CD4-positive, alpha-beta T cell treated with Interleukin-15 for 1 hour (primary cell): Measurements from ENCODE around the gene CKS1B.

Experiments used
- DNase-seq: peaks from one replicate; pipeline ENCODE4 v3.0.0-alpha.2; 2020

CKS1B gene

DNA sequence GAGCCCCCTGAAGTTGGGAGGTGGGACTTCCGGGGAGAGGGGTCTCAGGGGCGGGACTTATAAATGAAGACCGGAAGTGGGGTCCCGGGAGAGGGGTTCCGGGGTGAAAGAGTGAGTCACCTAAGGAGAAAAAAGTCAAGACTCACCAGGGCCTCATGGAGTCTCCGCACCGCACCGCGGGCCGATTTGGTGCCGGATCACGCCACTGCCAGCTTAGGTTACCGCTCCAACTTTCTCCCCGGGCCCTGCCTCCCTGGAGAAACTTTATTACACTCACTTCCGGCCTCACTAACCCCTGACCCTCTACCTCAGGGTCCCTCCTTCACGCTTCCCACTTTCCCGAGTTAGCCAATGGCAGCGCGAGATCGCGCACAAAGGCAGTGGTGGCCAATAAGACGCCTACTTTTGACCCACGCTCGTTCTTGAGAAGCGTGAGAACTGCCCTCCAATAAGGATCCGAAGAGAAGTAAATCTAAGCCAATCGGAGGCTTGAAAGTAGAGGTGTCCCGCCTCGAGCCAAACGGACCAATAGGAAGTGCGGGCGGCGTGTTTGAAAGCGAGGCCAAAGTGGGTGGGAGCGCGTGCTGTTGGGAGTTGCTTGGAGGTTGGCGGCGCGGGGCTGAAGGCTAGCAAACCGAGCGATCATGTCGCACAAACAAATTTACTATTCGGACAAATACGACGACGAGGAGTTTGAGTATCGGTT lies at the start of gene CKS1B:
CKS1B (plus strand) TSS at position 580 of the 706 bp plus-strand sequence; CDS start at position 645, 65 bp downstream.
- DNase-seq: peak; percentile 99

DNA sequence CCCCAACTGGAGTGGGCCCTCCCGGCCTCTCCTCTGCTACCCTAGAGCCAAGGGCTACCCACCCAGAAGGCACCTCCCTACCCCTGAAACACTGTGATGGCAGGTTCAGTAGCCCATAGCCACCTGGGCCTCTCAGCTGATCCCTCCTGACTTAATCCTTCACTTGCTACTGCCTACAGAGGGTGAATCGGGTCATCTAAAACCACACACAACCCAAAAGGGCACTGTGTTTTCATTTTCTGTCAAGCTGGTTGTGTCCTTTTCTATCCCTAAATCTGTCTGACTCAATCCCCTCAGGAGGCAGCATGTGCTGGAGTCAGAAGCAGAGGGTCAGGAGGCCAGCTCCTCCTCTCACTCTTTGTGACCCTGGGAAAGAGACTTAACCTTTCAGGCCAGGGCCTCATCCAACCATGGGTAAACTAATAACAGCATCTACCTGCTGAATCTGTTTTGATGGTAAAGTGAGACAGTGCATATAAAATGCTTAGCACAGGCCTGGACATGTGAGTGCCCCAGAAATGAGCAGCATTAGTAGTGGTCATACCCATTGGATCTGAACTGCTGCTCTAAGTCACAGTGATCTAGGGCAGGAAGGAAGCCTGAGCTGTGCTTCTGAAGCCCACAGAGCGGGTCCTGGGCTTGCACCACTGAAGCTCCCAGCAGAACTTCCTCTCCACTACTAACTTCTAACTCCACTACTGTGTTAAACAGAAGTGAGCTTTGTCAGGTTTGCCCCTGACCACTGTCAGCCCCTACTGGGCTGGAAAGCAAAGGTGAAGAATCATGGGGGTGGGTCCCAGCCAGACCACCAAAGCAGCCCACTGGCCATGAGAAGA lies 48.9 kb upstream of the CKS1B start:
- DNase-seq: no peak

DNA sequence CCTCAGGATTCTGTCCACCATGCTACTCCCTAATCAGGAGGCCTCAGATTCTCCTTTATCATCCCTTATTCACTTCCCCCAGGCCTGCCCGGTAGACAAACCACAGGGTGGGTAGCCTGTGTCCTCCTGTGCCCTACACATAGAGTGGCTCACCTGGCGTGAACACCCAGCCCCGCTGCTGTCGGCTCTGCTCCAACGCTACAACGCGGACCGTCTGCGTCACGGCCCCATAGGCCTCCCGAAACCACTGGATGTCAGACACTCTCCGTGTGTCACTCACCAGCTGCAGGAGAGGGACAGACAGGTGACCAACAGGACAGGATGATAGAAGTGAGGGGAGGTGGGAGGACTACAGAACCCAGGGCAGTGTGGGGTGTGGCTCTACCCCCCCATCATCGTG lies 48.3 kb upstream of the CKS1B start:
- DNase-seq: no peak

DNA sequence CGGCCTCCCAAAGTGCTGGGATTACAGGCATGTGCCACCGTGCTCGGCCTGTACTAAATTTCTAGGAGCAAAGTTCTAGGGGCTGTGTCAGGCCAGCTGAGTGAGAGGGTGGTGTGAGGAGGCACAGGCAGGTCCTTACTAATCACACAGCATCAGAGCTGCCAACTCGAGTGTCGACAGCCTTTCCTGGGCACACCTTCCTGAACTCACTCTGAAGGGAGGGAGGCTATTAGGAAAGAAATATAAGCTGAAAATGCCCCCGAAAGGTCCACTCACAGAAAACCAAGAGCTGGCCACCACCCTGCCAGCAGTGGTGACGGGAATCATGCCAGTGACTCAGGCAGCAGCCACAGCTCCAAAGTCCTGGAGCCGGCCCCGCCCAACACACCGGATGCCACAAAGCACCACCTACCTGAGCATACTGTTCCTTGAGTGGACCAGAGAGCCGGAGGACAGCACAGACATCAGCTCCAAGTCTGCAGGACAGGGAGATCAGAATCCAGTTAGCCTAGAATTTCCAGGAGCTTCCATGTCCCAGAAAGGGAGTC lies 42.5 kb upstream of the CKS1B start:
- DNase-seq: no peak

DNA sequence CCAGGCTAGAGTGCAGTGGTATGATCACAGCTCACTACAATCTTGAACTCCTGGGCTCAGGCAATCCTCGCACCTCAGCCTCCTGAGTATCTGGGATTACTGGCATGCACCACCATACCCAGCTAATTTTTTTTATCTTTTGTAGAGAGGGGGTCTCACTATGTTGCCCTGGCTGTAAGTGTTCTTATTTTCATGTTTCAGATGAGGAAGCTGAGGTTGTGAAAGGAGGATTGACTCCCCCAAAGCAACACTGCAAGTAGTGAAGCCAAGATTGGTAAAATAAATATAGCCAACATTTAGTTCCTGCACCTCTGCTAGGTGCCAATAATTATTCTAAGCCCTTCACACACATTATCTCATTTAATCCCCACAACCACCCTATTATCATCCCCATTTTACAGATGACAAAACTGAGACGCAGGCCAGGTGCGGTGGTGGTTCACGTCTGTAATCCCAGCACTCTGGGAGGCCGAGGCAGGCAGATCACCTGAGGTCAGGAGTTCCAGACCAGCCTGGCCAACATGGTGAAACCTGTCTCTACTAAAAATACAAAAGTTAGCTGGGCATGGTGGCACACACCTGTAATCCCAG lies 40.0 kb upstream of the CKS1B start:
- no peak for DNase-seq

DNA sequence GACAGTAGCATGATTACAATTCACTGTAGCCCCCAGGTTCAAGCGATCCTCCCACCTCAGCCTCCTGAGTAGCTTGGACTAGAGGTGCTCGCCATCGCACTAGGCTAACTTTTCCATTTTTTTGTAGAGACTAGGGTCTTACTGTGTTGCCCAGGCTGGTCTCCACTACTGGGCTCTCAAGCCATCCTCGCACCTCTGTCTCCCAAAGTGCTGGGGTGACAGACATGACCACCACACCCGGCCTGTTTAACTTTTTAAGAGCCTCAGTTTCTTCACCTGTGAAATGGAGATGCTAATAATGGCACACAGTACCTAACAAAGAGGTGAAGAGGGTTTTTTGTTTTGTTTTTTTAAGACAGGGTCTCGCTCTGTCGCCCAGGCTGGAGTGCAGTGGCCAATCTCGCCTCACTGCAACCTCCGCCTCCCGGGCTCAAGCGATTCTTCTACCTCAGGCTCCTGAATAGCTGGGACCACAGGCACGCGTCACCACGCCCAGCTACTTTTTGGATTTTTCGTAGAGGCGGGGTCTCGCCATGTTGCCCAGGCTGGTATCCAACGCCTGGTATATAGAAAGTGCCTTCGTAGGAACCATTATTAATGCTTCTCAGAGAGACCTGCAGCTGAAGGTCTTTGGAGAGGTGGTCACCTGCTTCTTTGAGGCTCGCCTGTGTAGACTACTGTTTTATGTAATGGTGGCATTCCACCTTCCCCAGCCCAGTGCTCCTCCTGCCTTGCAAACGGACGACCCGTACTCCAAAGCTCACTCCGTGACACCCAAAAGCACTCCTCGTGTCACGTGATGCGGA lies 38.5 kb upstream of the CKS1B start:
- DNase-seq: no peak

DNA sequence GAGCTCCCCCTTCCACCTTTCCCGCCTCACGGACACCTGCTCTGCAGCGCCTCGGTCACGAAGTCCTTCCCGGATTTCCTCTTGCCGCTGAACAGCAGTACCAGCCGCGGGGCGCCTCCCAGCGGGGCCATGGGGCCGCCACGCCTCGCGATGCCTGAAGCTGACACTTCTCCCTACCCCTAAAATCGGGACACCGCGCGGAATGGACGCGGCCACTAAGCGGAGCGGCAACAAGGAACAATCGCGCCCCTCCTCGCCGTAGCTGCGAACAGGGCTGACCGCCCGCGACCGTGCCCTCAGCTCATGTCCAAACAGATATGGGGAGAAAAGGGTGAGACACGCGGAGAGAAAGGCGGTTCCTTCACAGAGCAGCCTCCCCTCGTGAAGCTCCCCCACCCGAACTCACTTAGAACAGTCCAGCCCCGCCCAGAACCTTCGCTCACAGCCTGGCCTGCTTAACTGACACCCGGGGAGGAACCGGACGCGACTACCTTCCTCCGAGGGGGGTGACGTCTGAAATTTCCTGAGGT lies 37.9 kb upstream of the CKS1B start, which contains the start of gene PMVK:
PMVK (minus strand) TSS at position 165 of the 530 bp plus-strand sequence; CDS start at position 131, 34 bp downstream.
- peak; percentile 94 for DNase-seq

DNA sequence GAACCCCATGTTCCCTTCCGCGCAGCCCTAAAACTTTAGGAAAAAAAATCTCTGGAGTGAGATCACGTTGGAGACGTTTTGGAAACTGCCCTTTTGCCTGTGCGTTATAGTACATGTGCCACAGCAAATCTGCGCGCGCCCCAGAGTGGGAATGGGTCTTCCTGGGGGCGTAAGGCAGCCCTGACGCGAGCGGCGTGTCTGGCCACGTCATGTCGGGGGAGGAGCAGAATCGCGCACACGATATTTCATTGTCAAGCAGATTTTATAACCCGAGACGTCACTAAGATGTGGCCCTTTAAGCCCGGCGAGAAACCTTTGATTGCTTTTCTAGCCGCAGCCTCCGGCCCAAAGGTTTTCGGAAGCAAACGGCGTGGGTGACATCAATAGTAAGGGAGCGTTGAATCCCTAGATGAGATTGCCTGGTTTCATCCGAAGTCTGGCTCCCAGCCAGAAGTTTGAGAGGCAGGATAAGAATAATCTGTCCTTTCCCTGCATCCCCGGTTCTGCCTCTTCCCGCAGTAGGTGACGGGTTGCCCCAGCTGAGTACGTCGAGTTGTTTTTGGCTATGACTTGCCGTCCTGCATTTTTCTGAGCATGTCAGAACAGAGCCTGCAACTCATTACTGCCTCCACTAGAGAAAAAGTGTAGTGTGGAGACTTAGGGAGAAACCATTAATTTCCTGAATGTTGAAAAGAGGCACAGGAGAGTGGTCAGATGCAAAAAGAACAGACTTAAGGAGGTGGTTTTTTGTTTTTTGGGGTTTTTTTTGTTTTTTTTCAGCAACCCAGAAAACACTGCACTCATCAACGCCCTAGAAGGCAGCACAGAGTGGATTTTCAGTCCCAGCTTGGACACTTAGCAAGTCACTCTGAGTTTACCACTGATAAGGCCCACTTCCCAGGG lies 37.1 kb upstream of the CKS1B start:
- DNase-seq: peak; percentile 92

DNA sequence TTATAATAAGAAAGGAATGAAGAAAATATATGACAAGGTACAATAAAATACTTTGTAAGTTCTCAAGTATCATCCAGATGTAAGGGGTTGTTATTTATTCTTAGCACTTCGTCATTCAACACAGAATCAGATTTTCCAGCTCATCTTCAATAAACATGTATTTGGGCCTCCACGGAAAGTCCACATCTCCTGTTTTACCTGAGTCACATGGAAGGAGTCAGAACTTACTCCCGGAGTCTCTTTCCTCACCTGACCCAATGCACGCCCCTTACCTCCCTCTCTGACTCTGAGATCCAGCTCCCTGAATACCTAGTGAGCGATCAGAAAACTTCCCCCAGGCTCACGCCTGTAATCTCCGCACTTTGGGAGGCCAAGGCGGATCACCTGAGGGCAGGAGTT lies 36.5 kb upstream of the CKS1B start:
- no peak for DNase-seq

DNA sequence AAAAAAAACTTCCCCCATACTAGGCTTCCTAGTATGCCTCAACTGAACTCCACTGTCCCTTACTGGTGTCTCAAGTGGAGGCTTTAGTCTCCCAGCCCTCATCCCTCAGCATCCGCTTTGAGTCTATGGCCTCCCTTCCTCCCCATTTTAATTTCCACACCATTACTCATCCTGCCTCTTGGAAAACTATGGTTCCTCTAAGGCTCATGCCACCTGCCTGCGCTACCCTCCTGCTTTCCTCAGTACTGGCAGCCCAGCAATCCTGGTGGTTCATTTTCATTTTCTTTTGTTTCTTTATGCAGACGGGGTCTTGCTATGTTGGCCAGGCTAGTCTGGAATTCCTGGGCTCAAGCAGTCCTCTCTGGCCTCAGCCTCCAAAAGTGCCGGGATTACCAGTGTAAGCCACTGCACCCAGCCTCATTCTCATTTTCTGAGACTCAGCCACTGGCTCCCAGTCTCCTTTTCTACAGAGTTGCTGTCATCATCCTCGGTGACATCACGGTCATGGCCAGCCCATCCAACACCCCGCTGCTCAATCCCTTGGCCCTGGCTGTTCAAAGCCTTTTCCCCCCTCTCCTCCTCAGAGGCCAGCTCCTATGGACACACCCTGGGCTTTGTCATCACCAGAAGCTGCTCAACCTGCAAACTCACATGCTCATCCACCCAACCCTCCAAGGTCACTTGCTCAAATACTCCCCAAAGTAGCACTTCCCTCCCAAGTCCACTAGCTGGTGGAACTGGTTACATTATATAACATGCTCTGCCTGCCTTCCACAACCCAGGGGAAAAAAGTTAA lies 35.7 kb upstream of the CKS1B start:
- DNase-seq: no peak

DNA sequence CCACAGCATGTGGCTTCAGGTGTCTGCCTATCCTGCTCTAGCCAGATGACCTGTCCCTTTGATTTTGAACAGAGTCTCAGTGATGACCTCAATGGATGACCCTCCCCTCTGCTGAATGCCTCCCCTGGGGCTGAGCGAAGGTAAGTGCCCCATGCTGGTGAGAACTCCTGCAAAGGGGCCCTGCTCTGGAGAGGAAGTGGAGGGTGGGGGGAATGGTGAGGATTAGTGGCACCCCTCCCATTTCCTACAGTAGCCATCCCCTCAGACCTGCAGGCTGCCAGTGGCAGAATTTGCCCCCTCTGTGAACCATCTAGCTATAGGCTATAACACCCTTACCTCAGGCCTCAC lies 34.3 kb upstream of the CKS1B start:
- no peak for DNase-seq

DNA sequence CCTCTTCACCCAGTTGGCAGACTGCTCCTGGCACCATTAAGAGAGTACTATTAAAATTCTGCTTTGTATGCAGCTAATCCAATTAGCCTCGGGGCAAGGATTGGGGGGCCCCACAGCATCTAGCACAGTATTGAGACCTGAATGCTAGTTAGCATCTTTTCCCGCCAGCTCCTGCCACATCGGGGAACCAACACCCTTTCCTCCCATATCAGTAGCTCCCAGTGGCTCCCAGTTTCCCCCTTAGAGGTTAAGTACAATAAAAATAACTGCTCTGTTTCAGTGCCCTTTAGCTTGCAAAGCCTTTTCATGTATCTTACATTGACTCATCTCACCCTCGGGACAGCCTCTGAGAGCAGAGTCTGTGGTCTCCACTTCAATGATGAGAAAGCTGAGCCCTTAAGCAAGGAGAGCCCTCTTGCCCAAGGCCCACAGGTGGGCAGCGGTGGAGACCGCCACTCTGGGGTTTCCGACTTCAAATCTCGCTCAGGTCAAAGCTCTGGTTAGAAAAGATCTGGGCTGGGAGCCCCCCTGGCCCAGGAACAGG lies 33.8 kb upstream of the CKS1B start:
- no peak for DNase-seq

DNA sequence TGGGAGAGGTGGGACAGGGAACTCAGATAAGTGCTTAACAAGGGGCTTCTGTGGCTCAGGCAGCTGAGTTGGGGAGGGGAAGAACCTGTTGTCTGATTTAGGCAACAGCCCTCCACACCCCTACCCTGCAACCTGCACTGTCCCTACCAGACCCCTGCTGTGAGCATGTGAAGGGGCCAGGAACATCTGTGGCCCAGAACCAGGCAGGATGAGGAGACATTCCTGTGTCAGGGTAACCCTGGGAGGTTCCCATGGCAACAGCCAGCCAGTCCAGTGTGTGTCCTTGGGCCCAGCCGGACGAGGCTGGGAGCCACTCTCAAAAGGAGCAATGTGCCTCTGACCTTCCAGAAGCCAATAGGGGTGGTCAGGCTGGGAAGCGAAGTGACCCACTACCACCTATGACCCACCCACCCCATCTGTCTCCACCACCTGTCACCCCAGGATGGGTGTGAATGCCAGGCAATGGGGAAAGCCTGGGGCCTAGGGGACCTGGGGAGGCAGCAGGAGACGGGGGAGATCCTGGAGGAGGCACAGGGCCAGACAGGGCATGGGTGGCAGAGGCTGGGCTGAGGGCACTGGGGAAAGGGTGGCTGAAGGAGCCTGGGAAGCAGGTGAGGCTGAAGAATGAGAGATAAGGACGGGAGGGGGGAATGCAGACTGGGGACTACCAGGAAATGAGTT lies 33.0 kb upstream of the CKS1B start:
- no peak for DNase-seq

DNA sequence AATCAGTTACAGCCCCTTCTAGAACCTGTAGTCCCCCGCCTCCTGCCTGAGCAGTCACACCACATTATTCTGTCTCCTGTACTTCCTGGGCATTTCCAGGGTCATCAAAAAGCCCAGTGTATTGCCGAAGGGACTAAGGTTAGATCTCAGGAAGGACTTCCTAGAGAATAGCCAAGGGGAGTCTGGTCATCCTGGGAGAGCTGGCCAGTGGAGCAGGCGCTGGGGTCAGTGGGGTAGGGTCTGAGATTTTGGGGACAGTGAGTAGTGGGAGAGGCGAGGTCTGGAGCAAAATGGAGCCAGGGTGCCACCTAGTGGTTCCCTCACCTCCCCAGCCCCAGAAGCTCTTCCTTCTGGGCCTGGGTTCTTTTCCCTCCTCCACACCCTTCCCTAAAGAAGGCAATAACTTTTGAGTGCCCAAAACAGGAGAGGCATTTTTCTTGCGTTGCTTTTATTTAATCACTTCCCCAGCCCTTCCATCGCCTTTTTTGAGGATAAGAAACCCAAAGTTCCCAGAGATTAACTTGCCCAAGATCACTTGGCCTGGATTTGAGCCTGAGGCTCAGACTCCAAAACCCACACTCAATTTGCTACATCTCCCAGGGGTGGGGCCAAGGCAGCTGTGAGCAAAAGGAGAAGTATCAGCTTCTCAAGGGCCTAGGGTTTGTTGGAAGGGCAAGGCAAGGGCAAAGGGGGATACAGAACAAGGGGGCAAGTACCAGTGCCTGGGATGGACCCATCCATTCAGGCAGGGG lies 30.7 kb upstream of the CKS1B start:
- DNase-seq: no peak

DNA sequence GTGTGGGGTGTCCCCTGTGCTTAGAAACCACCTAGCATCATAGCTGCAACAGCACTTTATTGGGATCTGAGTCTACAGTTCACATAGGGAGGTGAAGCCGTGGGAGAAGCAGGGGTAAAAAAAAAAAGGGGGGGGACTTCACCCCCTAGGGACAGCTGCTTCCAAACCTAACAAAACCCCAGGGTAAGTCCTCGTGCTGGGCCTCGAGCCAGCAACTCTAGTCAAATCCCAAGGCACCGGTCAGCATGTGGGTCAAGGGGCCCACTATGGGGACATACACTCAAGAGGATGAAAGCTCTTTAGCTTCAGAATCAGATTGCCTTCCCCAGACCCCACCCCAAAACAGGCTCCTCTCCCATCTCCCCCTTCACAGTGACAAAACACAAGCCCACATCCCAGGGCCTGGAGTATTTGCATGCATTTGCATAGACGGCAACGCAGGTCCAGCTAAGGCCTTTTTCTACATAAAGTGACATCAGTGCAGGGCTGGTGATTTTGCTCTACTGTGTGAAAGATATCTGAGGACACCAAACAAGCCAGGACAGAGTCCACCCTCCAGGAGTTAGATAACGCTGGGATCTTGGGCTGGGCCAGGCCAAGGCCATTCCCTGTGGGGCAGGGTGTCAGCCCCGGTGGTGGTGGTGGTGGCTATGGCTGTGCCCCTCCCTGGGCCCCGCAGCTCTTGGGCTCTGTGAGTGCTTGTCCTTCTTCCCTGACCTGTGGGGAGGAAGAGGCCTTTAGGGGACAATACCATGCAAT lies 29.9 kb upstream of the CKS1B start:
- no peak for DNase-seq

DNA sequence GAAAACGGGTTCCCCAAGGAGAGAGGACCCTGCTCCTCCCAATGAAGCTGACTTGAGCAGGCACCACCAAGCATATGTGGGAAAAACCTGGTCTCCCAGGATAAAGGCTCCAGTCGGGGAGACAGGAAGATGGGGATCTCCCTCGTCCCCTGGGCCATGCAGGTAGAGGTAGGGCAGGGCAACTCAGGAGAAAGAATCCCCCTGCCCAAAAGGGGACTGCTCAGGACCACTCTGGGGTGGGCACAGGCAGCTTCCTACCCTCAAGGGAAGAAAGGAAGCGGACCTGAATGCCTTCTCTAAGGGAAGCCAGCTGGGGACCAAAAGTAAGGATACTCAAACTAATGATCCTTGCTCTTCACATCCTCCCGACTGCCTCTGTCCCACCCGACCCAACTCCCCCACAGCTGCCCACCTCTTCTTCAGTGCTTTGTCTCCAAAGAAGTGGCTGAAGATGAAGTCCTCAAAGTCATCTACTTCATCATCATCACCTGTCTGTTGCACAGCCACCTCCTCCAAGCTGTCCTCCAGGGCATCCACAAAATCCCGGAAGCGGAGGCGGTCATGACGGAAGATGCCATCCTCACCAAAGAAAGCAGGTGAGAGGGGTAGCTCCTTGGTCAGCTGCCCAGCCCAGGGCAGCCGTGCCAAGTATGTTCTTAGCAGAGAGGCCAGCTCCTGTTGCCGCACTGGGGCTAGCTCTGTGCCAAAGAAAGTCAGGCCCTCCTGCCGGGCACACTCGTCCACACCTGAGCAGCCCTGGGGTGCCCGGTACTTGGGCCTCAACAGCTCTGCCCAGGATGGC lies 29.1 kb upstream of the CKS1B start:
- no peak for DNase-seq
